Common myeloid progenitor, CD34-positive (primary cell): ENCODE results near the gene MTNR1B.

Experiments used
- CTCF ChIA-PET: fragments of 350-600 bp; sonication (Branson Sonifier 250); formaldehyde crosslinking; loops from one replicate; lab custom pipeline; 2021; ENCODE audit warnings: antibody characterized with exemption; lab: Charles Lee
- POLR2A ChIA-PET: fragments of 350-600 bp; sonication (Branson Sonifier 250); formaldehyde crosslinking; loops from one replicate; lab custom pipeline; 2021; ENCODE audit warnings: antibody characterized with exemption; lab: Charles Lee
- DNase-seq, 3 donors: peaks; one replicate each; pipeline versions ENCODE4 v3.0.0 to v3.0.0-alpha.2; 2013
- H3K27ac ChIP-seq, 2 experiments: 1 replicate in 1 of 2; 2 replicates in 1 of 2; pipeline ENCODE4 v1.7.0; 2013; ENCODE audit warnings: inconsistent platforms in 2 of 2, low read length in 2 of 2, mild to moderate bottlenecking in 2 of 2, low read depth in 1 of 2, moderate library complexity in 1 of 2; ENCODE audit not compliant: severe bottlenecking in 2 of 2, insufficient read depth in 1 of 2, poor library complexity in 1 of 2
- H3K27me3 ChIP-seq, 5 experiments: replicated peaks in 2 of 5; 1 replicate in 3 of 5; 2 replicates in 2 of 5; pipeline versions ENCODE4 v1.6.1 to v1.7.0; 2013; ENCODE audit warnings: low read length in 4 of 5, mild to moderate bottlenecking in 2 of 5, moderate library complexity in 2 of 5, inconsistent platforms in 1 of 5; ENCODE audit not compliant: insufficient read depth in 5 of 5, control insufficient read depth in 4 of 5
- H3K36me3 ChIP-seq, 4 experiments: 1 replicate in 2 of 4; 2 replicates in 2 of 4; pipeline versions ENCODE4 v1.6.1 to v1.7.0; 2013; ENCODE audit warnings: low read length in 3 of 4, control low read depth in 1 of 4, mild to moderate bottlenecking in 1 of 4; ENCODE audit not compliant: control insufficient read depth in 4 of 4, insufficient read depth in 4 of 4
- H3K4me1 ChIP-seq, 4 experiments: 1 replicate in 3 of 4; 2 replicates in 1 of 4; pipeline versions ENCODE4 v1.6.1 to v1.7.1; 2013; ENCODE audit warnings: low read length in 3 of 4, mild to moderate bottlenecking in 3 of 4, control low read depth in 1 of 4, inconsistent platforms in 1 of 4, moderate library complexity in 1 of 4; ENCODE audit not compliant: control insufficient read depth in 4 of 4, insufficient read depth in 4 of 4; ENCODE audit errors: control extremely low read depth in 1 of 4
- H3K4me3 ChIP-seq, 7 experiments: 1 replicate in 4 of 7; 2 replicates in 3 of 7; pipeline versions ENCODE4 v1.5.1 to v1.7.0; 2013; ENCODE audit warnings: mild to moderate bottlenecking in 7 of 7, low read length in 6 of 7, moderate library complexity in 6 of 7, inconsistent platforms in 2 of 7, low read depth in 2 of 7, control low read depth in 1 of 7; ENCODE audit not compliant: insufficient read depth in 4 of 7, control insufficient read depth in 1 of 7; ENCODE audit errors: extremely low read depth in 1 of 7
- H3K9me3 ChIP-seq, 5 experiments: 1 replicate in 4 of 5; 2 replicates in 1 of 5; pipeline versions ENCODE4 v1.6.1 to v1.7.1; 2013; ENCODE audit warnings: low read length in 4 of 5, mild to moderate bottlenecking in 2 of 5, inconsistent platforms in 1 of 5, low read depth in 1 of 5, moderate library complexity in 1 of 5; ENCODE audit not compliant: control insufficient read depth in 4 of 5, insufficient read depth in 2 of 5; ENCODE audit errors: control extremely low read depth in 1 of 5
- WGBS: methylation state at CpG from one replicate; pipeline ENCODE4 v1.1.5; 2013; ENCODE audit not compliant: insufficient coverage; 5-methylcytosine and 5-hydroxymethylcytosine counted together

Gene MTNR1B

DNA sequence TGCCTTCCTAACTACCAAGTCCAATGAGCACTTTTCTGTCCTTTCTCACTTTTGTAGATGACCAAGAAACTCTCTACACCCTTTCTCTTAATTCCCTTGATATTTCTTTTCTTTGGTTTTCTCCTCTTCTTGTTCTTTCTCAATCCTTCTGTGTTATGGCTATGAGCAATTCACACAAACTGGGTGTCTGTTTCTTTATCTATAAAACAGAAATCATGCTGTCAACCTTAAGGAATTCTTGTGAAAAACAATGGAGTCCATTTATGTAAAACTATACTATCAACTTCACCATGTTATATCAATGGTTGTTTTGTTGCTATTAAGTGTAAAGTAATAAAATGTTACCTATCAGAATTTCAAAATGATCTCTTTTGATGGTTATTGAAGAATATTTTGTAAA lies 7.2 kb downstream of the MTNR1B start:
- CTCF ChIA-PET: no interaction called here
- POLR2A ChIA-PET: no interaction called here
- H3K36me3 ChIP-seq: no peaks in the 10 kb centered on the region
- H3K27me3 ChIP-seq: peaks cover 0 to 8% (median 2%) of the 10 kb centered on the region in 5 experiments
- H3K9me3 ChIP-seq: no peaks in the 10 kb centered on the region
- H3K4me3 ChIP-seq: no peak overlapping the region
- no peak for DNase-seq
- no peaks in the 10 kb centered on the region for H3K4me1 ChIP-seq
- no peak overlapping the region for H3K27ac ChIP-seq

DNA sequence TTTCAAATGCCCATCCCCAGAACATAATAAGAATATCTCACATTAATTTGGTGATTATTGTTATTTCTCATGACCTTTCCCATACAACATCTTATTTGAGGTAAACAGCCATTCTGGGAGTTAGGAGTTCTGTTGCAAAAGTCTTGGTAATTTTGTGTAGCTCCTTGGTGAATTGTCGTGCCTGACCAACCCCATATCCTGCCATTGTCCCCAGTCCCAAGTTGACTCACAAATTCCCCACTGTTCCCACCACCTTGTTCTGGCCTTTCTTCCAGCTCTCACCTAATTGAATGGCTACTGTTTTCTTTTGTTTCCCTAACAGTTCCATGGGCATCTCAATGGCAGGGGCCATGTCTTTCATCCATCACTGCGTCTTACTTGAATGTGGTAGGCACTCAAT lies 8.0 kb downstream of the MTNR1B start:
- no peak overlapping the region for H3K4me3 ChIP-seq
- peaks cover 0 to 4% (median 0%) of the 10 kb centered on the region in 5 experiments for H3K27me3 ChIP-seq
- H3K27ac ChIP-seq: no peak overlapping the region
- WGBS: 20% methylated on average over 1 of the region's 2 CpGs
- H3K36me3 ChIP-seq: no peaks in the 10 kb centered on the region
- no peaks in the 10 kb centered on the region for H3K4me1 ChIP-seq
- POLR2A ChIA-PET: no interaction called here
- CTCF ChIA-PET: no interaction called here
- no peak for DNase-seq
- H3K9me3 ChIP-seq: no peaks in the 10 kb centered on the region

DNA sequence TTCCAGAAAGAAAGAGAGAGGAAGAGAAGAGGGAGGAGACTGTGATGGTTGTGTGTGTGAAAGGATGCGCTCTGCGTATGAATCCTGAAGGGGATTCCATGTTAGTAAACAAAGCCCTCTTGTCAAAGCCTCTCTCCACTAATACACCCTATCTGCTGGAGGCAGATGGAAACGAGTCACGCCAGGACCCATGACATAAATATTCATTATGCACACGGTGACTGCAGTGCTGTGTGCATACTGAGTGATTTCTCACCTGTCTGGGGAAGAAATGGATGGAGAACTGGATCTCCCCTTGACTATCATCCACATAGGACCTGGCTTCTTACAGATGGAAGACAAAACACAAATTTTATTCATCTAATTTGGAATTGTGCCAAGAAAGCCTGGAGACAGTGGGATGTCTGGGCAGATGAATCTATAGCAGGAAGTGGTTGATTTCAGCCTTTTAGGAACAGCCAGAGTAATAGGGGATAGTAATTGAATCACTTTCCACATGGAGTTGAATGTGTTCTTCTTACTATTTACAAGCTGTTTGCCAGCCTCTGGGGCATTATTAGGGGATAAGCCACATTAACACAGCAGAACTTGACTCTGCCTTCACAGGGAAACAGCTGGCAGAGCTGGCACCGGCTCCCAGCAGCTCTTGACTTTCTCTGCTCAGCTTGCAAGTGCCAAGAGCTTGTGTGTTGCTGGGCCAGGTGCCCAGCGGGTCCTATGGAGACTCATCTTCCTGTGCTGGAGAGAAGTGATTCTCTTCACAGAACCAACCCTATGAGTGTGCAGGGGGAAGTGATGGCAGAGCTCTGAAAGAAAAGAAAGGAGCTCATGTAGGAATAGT lies 9.0 kb downstream of the MTNR1B start:
- Histone ChIP-seq H3K4me3 (no peak overlapping the region), H3K27ac (no peak overlapping the region)
- CTCF ChIA-PET: no interaction called here

DNA sequence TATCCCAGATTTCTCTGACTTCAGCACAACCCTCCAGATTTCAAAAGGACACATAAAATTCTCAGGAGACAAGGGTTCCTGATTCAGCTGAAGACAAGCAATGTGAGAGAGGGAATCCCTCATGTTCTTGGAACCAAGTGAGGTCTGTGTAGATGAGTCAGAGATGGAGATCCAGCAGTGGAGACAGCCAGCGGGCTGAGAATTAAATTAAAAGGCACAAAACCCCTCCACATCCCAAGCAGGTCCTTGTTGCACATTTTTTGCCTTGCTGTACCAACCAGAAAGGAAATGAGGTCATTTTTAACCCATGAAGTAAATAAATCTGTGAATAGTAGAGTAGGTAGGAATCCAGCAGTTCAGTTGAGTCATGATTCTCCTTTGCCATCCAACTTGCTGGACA lies 9.7 kb downstream of the MTNR1B start:
- ChIA-PET POLR2A (no interaction called here), CTCF (no interaction called here)
- DNase-seq: no peak
- H3K9me3 ChIP-seq: no peaks in the 10 kb centered on the region
- peaks cover 0 to 2% (median 0%) of the 10 kb centered on the region in 5 experiments for H3K27me3 ChIP-seq
- H3K4me1 ChIP-seq: no peaks in the 10 kb centered on the region
- H3K4me3 ChIP-seq: no peak overlapping the region
- no peak overlapping the region for H3K27ac ChIP-seq
- no peaks in the 10 kb centered on the region for H3K36me3 ChIP-seq
- WGBS: no CpG with 5 or more reads among the region's 1 CpG

More for the DNA sequence above, 9.0 kb downstream of the MTNR1B start:
- Histone ChIP-seq H3K4me1 (no peaks in the 10 kb centered on the region), H3K36me3 (no peaks in the 10 kb centered on the region), H3K9me3 (no peaks in the 10 kb centered on the region), H3K27me3 (peaks cover 0 to 2% (median 0%) of the 10 kb centered on the region in 5 experiments)
- POLR2A ChIA-PET: no interaction called here
- no peak for DNase-seq
- 93% methylated on average over 3 of the region's 7 CpGs for WGBS

DNA sequence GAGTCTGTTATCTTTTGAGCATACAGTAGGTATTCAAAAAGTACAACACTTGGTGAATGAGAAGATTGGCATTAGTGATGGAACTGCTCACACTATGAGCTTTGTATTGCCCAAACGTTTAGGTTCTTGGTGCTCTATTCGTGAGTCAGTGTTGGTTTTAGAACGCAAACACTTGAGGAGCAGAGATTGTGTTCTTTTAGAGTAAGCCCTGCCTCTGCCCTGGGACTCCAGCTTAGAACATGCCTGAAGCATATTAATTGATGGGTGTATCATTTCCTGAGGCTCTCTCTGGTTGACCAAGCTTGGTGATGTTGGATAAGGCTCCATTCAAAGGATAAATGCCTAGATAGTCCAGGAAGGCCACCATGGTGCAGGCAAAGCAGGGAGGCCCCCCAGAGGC lies 10.9 kb downstream of the MTNR1B start:
- WGBS: 96% methylated on average over 3 of the region's 3 CpGs
- no peak for DNase-seq
- H3K9me3 ChIP-seq: no peaks in the 10 kb centered on the region
- no peaks in the 10 kb centered on the region for H3K4me1 ChIP-seq
- ChIA-PET POLR2A (no interaction called here), CTCF (no interaction called here)
- H3K4me3 ChIP-seq: no peak overlapping the region
- H3K27ac ChIP-seq: no peak overlapping the region
- H3K27me3 ChIP-seq: peaks cover 0 to 2% (median 0%) of the 10 kb centered on the region in 5 experiments
- no peaks in the 10 kb centered on the region for H3K36me3 ChIP-seq

DNA sequence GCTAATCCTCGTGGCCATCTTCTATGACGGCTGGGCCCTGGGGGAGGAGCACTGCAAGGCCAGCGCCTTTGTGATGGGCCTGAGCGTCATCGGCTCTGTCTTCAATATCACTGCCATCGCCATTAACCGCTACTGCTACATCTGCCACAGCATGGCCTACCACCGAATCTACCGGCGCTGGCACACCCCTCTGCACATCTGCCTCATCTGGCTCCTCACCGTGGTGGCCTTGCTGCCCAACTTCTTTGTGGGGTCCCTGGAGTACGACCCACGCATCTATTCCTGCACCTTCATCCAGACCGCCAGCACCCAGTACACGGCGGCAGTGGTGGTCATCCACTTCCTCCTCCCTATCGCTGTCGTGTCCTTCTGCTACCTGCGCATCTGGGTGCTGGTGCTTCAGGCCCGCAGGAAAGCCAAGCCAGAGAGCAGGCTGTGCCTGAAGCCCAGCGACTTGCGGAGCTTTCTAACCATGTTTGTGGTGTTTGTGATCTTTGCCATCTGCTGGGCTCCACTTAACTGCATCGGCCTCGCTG lies 12.1 kb downstream of the MTNR1B start:
- ChIA-PET POLR2A (no interaction called here), CTCF (no interaction called here)
- DNase-seq: no peak
- Histone ChIP-seq H3K4me3 (no peak overlapping the region), H3K27me3 (peaks cover 0 to 2% (median 0%) of the 10 kb centered on the region in 5 experiments), H3K9me3 (no peaks in the 10 kb centered on the region), H3K4me1 (no peaks in the 10 kb centered on the region), H3K36me3 (no peaks in the 10 kb centered on the region), H3K27ac (no peak overlapping the region)
- 96% methylated on average over 23 of the region's 24 CpGs for WGBS

DNA sequence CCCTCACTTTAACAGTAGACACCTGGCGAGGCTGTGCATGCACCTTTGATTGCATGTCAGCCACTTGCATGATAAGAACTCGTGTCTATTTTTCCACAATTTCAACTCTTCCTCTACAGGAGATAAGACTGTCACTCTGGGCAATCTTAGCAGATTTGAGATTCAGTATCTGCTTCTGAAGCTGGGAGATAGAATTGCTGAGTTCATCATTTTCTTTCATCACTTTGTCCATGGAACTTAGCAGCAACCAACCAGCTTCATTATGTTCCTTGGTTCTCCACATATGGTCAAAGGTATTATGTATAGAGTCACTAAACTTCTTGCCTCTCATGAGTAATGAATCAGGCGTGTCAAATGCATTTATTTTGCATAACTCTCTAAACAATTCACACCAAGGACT lies 17.1 kb downstream of the MTNR1B start:
- Histone ChIP-seq H3K27me3 (no peaks in the 10 kb centered on the region), H3K36me3 (no peaks in the 10 kb centered on the region), H3K4me3 (no peak overlapping the region), H3K4me1 (no peaks in the 10 kb centered on the region), H3K27ac (no peak overlapping the region), H3K9me3 (peaks cover 0 to 1% (median 0%) of the 10 kb centered on the region in 5 experiments)
- ChIA-PET CTCF (no interaction called here), POLR2A (no interaction called here)
- WGBS: 91% methylated on average over 2 of the region's 3 CpGs
- DNase-seq: no peak
